Prostate gland (tissue), 2 donors: ENCODE data around the gene IL10RB. TPM values are rescaled to one million over a fixed set of nuclear protein-coding genes. Genes with fewer than 3 reads are reported as not detected.
"Not testable (repeated sequence)": the region's sequence is repeated elsewhere in the genome, so short reads cannot be mapped to it uniquely, and the experiment has no call there.

Source experiments
- DNase-seq: peaks from one replicate; pipeline ENCODE4 v3.0.0-alpha.2; 2019; ENCODE audit warnings: low spot score
- H3K27ac ChIP-seq, 2 donors: fragments of 200-600 bp; sonication (generic); 2 replicates each; pipeline ENCODE4 v1.5.1; 2017 to 2019
- H3K27me3 ChIP-seq: fragments of 200-600 bp; sonication (generic); replicated peaks from 2 replicates; pipeline ENCODE4 v1.5.1; 2019; ENCODE audit not compliant: insufficient read depth
- H3K36me3 ChIP-seq, 2 donors: fragments of 200-600 bp; sonication (generic); 1 replicate in 1 of 2; 2 replicates in 1 of 2; pipeline versions ENCODE4 v1.5.1 to v1.8.1; 2017 to 2019
- H3K4me1 ChIP-seq: fragments of 200-600 bp; sonication (generic); replicated peaks from 2 replicates; pipeline ENCODE4 v1.5.1; 2019
- H3K4me3 ChIP-seq, 2 donors: fragments of 200-600 bp; sonication (generic); 2 replicates each; pipeline ENCODE4 v1.5.1; 2017 to 2019
- H3K9me3 ChIP-seq: fragments of 200-600 bp; sonication (generic); 2 replicates; pipeline ENCODE4 v1.5.1; 2017
- POLR2A ChIP-seq: fragments of 450-650 bp; IDR thresholded peaks from one replicate; pipeline ENCODE4 v1.6.1; 2016; ENCODE audit warnings: antibody characterized with exemption, mild to moderate bottlenecking
- POLR2AphosphoS5 ChIP-seq: sonication (generic); formaldehyde crosslinking; IDR thresholded peaks from one replicate; pipeline ENCODE4 v1.6.1; 2017; ENCODE audit warnings: antibody characterized with exemption
- WGBS: methylation state at CpG from one replicate; pipeline ENCODE4 v1.1.5; 2018; 5-methylcytosine and 5-hydroxymethylcytosine counted together
- intact Hi-C: fragments of 100-400 bp; cut with DNase I; formaldehyde crosslinking; loops from one replicate; pipeline ENCODE4 v1.14.2; 2022
- total RNA-seq, 2 donors: library from RNA; depleted of rRNA; stranded (reverse); fragments of >200 nt; gene quantifications; one replicate each; pipeline ENCODE4 v1.1.0, GENCODE V29; 2016
- TF ChIP-seq, protein P1 (sequence below), 4 experiments: fragments of 200-600 bp in 2 of 4; fragments of 450-650 bp in 2 of 4; sonication (generic) in 2 of 4; IDR thresholded peaks; 1 replicate in 3 of 4; 2 replicates in 1 of 4; pipeline ENCODE4 v1.5.1; 2016 to 2019; ENCODE audit warnings: antibody characterized with exemption in 4 of 4, mild to moderate bottlenecking in 2 of 4, moderate library complexity in 2 of 4

The IL10RB gene
- total RNA-seq = 10 to 100 TPM; 29.3 to 30.8 TPM

DNA sequence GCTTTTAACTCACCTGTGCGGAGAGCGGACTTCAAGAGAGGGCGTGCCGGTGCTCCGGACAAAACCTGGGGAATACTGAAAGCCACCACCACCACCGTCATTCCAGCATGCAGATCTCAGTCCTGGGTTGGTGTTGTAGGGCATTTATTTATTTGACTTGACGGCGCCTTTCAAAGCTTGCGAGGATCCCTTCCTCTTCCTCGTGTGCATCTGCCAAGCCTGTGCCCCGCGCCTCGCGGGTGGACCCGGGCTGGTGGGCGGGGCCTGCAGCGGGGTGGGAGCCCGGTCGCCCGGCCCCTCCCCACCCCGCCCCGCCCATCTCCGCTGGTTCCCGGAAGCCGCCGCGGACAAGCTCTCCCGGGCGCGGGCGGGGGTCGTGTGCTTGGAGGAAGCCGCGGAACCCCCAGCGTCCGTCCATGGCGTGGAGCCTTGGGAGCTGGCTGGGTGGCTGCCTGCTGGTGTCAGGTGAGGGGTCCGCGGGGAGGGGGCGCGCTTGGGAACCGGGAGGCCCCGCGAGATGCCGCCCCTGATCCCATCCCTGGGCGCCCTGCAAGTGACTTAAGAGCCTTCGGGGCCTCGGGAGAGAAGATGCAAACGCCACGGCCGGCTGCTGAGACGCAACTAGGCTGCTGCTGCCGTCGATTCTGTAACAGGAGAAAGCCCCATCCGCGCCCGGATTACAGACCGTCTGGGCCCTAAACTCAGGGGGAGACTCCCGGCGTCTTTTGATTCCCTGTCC lies at the start of gene IL10RB:
IL10RB (plus strand) TSS at position 318 of the 739 bp plus-strand sequence; CDS start at position 417, 99 bp downstream.
- TF ChIP-seq, protein P1, sequence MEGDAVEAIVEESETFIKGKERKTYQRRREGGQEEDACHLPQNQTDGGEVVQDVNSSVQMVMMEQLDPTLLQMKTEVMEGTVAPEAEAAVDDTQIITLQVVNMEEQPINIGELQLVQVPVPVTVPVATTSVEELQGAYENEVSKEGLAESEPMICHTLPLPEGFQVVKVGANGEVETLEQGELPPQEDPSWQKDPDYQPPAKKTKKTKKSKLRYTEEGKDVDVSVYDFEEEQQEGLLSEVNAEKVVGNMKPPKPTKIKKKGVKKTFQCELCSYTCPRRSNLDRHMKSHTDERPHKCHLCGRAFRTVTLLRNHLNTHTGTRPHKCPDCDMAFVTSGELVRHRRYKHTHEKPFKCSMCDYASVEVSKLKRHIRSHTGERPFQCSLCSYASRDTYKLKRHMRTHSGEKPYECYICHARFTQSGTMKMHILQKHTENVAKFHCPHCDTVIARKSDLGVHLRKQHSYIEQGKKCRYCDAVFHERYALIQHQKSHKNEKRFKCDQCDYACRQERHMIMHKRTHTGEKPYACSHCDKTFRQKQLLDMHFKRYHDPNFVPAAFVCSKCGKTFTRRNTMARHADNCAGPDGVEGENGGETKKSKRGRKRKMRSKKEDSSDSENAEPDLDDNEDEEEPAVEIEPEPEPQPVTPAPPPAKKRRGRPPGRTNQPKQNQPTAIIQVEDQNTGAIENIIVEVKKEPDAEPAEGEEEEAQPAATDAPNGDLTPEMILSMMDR (IDR thresholded peaks at IDR 0.05) = no peak
- TF ChIP-seq POLR2A (peak; percentile 75), POLR2AphosphoS5 (peak; percentile 7)
- Histone ChIP-seq H3K4me3 (peak within 1 kb of the TSS; percentile 86 to 90), H3K9me3 (no peaks in the 10 kb centered on the region), H3K4me1 (no peaks in the 10 kb centered on the region), H3K27ac (peak within 1 kb of the TSS; percentile 87 to 90), H3K36me3 (no peaks in the 10 kb centered on the region), H3K27me3 (no peaks in the 10 kb centered on the region)
- intact Hi-C loops = no loop called here
- under 1% methylated on average over 30 of the region's 60 CpGs for WGBS
- peak; percentile 73 for DNase-seq

DNA sequence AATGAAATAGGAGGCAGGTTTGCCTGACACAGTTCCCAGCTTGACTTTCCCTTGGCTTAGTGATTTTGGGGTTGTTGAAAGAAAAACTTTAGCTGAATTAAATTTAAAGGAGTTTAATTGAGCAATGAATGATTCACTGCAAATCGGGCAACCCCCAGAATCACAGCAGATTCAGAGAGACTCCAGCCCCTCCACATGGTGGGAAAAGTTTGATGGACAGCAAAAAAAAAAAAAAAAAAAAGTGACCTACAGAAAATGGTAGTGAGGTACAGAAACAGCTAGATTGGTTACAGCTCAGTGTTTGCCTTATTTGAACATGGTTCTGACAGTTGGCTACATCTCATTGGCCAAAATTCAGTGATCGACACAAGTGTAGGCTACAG lies 49.0 kb upstream of the IL10RB start:
- no peak for DNase-seq
- 87% methylated on average over 2 of the region's 2 CpGs for WGBS
- TF ChIP-seq, protein P1 (IDR thresholded peaks at IDR 0.05) = no peak
- TF ChIP-seq POLR2A (no peak), POLR2AphosphoS5 (no peak)
- H3K9me3 ChIP-seq = no peaks in the 10 kb centered on the region
- no peak overlapping the region for H3K27ac ChIP-seq
- intact Hi-C loops = no loop called here
- H3K4me1 ChIP-seq = no peaks in the 10 kb centered on the region
- H3K36me3 ChIP-seq = no peaks in the 10 kb centered on the region
- no peak overlapping the region for H3K4me3 ChIP-seq
- H3K27me3 ChIP-seq = no peaks in the 10 kb centered on the region

DNA sequence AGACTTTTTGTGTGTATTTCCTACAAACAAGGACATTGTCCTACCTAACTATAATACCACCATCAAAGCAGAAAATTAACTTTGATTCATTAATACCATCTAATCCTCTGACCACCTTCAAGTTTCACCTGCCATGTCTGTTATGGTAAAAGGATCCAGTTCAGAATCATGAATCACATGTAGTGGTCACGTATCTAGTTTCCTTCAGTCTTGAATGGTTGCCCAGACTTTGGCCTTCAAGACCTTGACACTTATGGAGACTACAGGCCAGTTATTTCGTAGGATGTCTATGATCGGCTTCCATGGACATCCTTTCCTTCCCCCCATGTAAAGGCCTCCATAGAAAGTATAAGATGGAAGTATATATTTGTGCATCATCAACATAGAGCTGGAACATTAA lies 46.9 kb upstream of the IL10RB start:
- Histone ChIP-seq H3K4me3 (no peak overlapping the region), H3K27me3 (no peaks in the 10 kb centered on the region), H3K36me3 (no peaks in the 10 kb centered on the region), H3K9me3 (no peaks in the 10 kb centered on the region), H3K4me1 (no peaks in the 10 kb centered on the region), H3K27ac (no peak overlapping the region)
- TF ChIP-seq, protein P1 (IDR thresholded peaks at IDR 0.05) = no peak
- no peak for TF ChIP-seq POLR2A
- no peak for TF ChIP-seq POLR2AphosphoS5
- DNase-seq = no peak
- intact Hi-C loops = no loop called here
- 100% methylated on average over 3 of the region's 3 CpGs for WGBS

DNA sequence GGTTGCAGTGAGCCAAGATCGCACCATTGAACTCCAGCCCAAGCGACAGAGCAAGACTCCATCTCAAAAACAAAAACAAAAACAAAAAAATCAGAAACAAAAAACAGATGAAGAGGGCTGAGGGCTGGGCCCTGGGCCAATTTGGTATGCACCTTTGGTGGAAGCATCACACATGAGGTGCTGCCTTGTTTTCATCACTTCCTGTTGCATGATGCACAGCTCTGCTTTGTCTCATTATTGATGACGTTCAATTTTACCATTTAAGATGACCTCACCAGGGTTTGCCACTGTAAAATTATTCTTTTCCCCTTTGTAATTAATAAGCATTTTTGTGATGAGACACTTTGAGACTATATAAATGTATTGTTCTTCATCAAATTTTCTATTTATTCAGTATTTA lies 46.2 kb upstream of the IL10RB start:
- DNase-seq = no peak
- no peaks in the 10 kb centered on the region for H3K4me1 ChIP-seq
- TF ChIP-seq, protein P1 (IDR thresholded peaks at IDR 0.05) = no peak
- TF ChIP-seq POLR2AphosphoS5 (no peak), POLR2A (no peak)
- WGBS = 90% methylated on average over 3 of the region's 3 CpGs
- no peak overlapping the region for H3K27ac ChIP-seq
- H3K4me3 ChIP-seq = no peak overlapping the region
- no peaks in the 10 kb centered on the region for H3K9me3 ChIP-seq
- no peaks in the 10 kb centered on the region for H3K27me3 ChIP-seq
- no peaks in the 10 kb centered on the region for H3K36me3 ChIP-seq
- intact Hi-C loops = no loop called here

DNA sequence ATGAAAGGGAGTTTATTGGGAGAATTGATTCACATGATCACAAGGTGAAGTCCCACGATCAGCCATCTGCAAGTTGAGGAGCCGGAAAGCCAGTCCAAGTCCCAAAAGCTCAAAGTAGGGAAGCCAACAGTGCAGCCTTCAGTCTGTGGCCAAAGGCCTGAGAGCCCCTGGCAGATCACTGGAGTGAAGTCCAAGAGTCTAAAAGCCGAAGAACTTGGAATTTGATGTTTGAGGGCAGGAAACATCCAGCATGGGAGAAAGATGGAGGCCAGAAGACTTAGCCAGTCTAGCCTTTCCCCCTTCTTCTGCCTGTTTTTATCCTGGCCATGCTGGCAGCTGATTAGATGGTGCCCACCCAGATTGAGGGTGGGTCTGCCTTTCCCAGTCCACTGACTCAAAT lies 40.8 kb upstream of the IL10RB start:
- H3K4me3 ChIP-seq, H3K36me3 ChIP-seq, H3K4me1 ChIP-seq, H3K9me3 ChIP-seq, H3K27ac ChIP-seq, H3K27me3 ChIP-seq, DNase-seq, intact Hi-C loops: not testable (repeated sequence)
- 89% methylated on average over 3 of the region's 3 CpGs for WGBS
